ENCODE results near the gene FBXW8. TPM values are rescaled to one million over a fixed set of nuclear protein-coding genes. Genes with fewer than 3 reads are reported as not detected.

FBXW8 gene
- total and polyA plus RNA-seq, 2 donors (not counting 1 experiment from before 2014, with no cell fraction given) = 12.1 to 23.5 TPM

DNA sequence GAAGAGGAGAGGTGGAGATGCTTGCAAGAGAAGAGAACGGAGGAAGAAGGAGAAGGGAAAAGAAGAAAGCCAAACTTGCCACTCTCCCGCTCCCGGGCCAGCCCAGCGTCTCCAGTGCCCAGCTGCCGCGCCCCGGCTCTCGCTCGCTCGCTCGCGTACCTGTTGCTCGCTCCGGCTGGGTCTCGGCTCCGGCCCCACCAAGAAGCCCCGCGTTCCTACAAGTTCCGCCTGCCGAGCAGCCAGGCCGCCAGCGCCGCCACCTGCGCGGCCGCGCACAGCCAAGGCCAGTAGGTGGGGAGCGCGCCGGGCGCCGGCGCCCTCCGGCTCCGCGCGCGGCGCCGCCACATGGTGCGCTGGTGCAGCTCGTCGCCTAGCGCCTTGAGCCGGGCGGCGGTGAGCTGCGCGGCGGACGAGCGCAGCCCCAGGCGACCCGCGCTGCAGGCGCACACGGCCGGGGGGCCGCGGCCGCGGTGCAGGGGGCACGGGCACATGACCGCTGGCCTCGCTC lies 29.9 kb upstream of the FBXW8 start:
- Mint-ChIP-seq H3K9me3 (ENCODE audit: insufficient read depth) (no peaks in the 10 kb centered on the region), H3K4me1 (peaks cover 51% of the 10 kb centered on the region), H3K4me3 (peak overlapping the region; percentile 93), H3K27ac (peak overlapping the region; percentile 80), H3K27me3 (peaks cover 30% of the 10 kb centered on the region)
- peaks cover 5% of the 10 kb centered on the region for H3K79me2 ChIP-seq (ENCODE audit: control insufficient read depth, insufficient read depth, low read length)
- H3K4me3 ChIP-seq (ENCODE audit: control extremely low read depth in 1 of 5, extremely low read depth in 1 of 5, insufficient read depth in 1 of 5, low read depth in 2 of 5, low read length in 4 of 5) = peak overlapping the region; percentile 42 to 81 (median 58)
- peak overlapping the region; percentile 64 for H2AFZ ChIP-seq (ENCODE audit: insufficient read depth, low read depth, low read length, poor library complexity, severe bottlenecking)
- no peaks in the 10 kb centered on the region for H3K36me3 ChIP-seq (replicated peaks in 1 of 2; ENCODE audit: control extremely low read depth in 1 of 2, control insufficient read depth in 1 of 2, extremely low read depth in 1 of 2, insufficient read depth in 2 of 2, low read length in 1 of 2)
- H3K9me3 ChIP-seq (ENCODE audit: control extremely low read depth in 1 of 3, control insufficient read depth in 2 of 3, insufficient read depth in 1 of 3, low read length in 2 of 3) = peaks cover 0 to 8% (median 0%) of the 10 kb centered on the region in 3 donors
- ATAC-seq (ENCODE audit: low read depth) (peak; percentile 80), DNase-seq (peak; percentile 79)
- peaks cover 44 to 46% of the 10 kb centered on the region in 2 donors for H3K4me1 ChIP-seq (ENCODE audit: control insufficient read depth in 2 of 2, insufficient read depth in 2 of 2, low read length in 2 of 2)
- peak overlapping the region; percentile 92 for H3K4me2 ChIP-seq (replicated peaks; ENCODE audit: low read depth, low read length, poor library complexity, severe bottlenecking)
- TF ChIP-seq, protein P1, sequence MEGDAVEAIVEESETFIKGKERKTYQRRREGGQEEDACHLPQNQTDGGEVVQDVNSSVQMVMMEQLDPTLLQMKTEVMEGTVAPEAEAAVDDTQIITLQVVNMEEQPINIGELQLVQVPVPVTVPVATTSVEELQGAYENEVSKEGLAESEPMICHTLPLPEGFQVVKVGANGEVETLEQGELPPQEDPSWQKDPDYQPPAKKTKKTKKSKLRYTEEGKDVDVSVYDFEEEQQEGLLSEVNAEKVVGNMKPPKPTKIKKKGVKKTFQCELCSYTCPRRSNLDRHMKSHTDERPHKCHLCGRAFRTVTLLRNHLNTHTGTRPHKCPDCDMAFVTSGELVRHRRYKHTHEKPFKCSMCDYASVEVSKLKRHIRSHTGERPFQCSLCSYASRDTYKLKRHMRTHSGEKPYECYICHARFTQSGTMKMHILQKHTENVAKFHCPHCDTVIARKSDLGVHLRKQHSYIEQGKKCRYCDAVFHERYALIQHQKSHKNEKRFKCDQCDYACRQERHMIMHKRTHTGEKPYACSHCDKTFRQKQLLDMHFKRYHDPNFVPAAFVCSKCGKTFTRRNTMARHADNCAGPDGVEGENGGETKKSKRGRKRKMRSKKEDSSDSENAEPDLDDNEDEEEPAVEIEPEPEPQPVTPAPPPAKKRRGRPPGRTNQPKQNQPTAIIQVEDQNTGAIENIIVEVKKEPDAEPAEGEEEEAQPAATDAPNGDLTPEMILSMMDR (IDR thresholded peaks at IDR 0.05) = peak; percentile 9
- TF ChIP-seq EZH2 (IDR thresholded peaks at IDR 0.05; ENCODE audit: borderline replicate concordance, insufficient read depth, low read depth, low read length, poor library complexity, severe bottlenecking) = no peak
- no peak overlapping the region for H3K27ac ChIP-seq (ENCODE audit: low read length in 2 of 2)
- ChIA-PET POLR2A (interaction anchor here (0.6 to 1.8 kb wide), 7 partner anchors 23 to 320 kb away, joined by 3 to 8 read pairs (median 4); partner anchors contain the start of gene RNFT2), CTCF (interaction anchor here (0.9 to 6.3 kb wide), 18 partner anchors 18 to 321 kb away, joined by 3 to 69 read pairs (median 6); partner anchors contain the start of genes MAP1LC3B2, RNFT2 and SPRING1)
- intact Hi-C loops (cut with micrococcal nuclease) = loop anchor here (1.0 to 5.0 kb wide), 4 partner anchors 20 to 124 kb away; no protein-coding TSS in a partner anchor
- WGBS (ENCODE audit: insufficient coverage) = under 1% methylated on average over 64 of the region's 65 CpGs
- peak overlapping the region; percentile 65 for H3K9ac ChIP-seq (ENCODE audit: low read length)
- H3K27me3 ChIP-seq (replicated peaks in 1 of 4; ENCODE audit: control extremely low read depth in 1 of 4, control insufficient read depth in 3 of 4, insufficient read depth in 4 of 4, low read length in 3 of 4) = peaks cover 0 to 48% (median 19%) of the 10 kb centered on the region in 4 experiments
- no peaks in the 10 kb centered on the region for H4K20me1 ChIP-seq (ENCODE audit: control insufficient read depth, insufficient read depth, low read length, poor library complexity, severe bottlenecking)
